ENCODE data around the gene CTCF. TPM values are rescaled to one million over a fixed set of nuclear protein-coding genes. Genes with fewer than 3 reads are reported as not detected.

CTCF gene
- total and polyA plus RNA-seq, 10 of the 15 experiments (the other 5 are each of a cell fraction or from before 2014, with no cell fraction given) = 9.1 to 55.0 (median 41.8) TPM

DNA sequence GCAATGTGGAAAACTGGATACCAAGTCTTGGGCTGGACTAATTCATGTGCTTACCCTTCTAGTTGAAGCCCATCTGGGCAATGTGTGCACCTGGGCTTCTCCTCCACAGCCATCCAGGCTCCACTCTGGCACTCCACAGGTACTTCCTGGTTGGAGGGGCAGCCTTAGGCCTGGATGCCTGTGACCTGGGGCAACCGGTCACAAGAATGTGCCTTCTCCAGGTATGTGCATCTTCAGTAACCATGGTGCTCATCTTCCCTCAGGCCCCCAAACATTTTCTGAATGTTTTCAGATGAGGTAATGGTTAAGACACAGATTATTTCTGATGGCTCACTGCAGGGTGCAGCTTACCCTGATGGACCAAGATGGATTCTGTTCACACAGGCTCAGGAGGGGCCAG is 115.4 kb downstream of the CTCF start (continued):
- no peak for TF ChIP-seq ZBTB11 (CRISPR knock-in tag; IDR thresholded peaks at IDR 0.05)

- intact Hi-C loops (cut with micrococcal nuclease; ENCODE audit: unreplicated experiment) = no loop called here
- POLR2A ChIA-PET = no interaction called here
- WGBS (ENCODE audit: insufficient coverage, insufficient replicate concordance, low lambda C conversion rate, missing lambda C conversion rate) = 94% methylated on average over 8 of the region's 12 CpGs
Observed at GRCh38 chr16:67678354-67679023, 116.2 kb downstream of the CTCF start.

More at GRCh38 chr16:67678354-67679023, 116.2 kb downstream of the CTCF start:
- Histone ChIP-seq H3K4me1 (ENCODE audit: control insufficient read depth, insufficient read depth, low read length) (no peaks in the 10 kb centered on the region), H3K4me2 (ENCODE audit: control insufficient read depth, insufficient read depth) (no peak overlapping the region), H3K4me3 (no peak overlapping the region), H4K20me1 (ENCODE audit: control insufficient read depth, insufficient read depth) (no peaks in the 10 kb centered on the region), H3K9ac (ENCODE audit: control insufficient read depth, insufficient read depth, low read length) (no peak overlapping the region), H3K36me3 (ENCODE audit: control insufficient read depth in 2 of 2, insufficient read depth in 2 of 2, low read length in 1 of 2) (peaks cover 0 to 1% of the 10 kb centered on the region in 2 experiments; a peak in 1 of 4 replicates), H3K27ac (ENCODE audit: control insufficient read depth, insufficient read depth) (no peak overlapping the region), H3K79me2 (ENCODE audit: control insufficient read depth, insufficient read depth, low read length) (no peaks in the 10 kb centered on the region), H3K9me3 (replicated peaks; ENCODE audit: control insufficient read depth, insufficient read depth, low read length) (no peaks in the 10 kb centered on the region), H3K27me3 (replicated peaks in 1 of 2; ENCODE audit: control insufficient read depth in 2 of 2, insufficient read depth in 2 of 2, low read length in 1 of 2) (no peaks in the 10 kb centered on the region), H2AFZ (ENCODE audit: control insufficient read depth, low read depth, low read length) (no peak overlapping the region)
- no TSS peak for BruUV-seq (replicated peaks)
- ATAC-seq = no peak
- DNase-seq (ENCODE audit: low read depth, low spot score) = no peak
- CTCF ChIA-PET = no interaction called here
- TF ChIP-seq TCF3 (IDR thresholded peaks at IDR 0.05; ENCODE audit: borderline replicate concordance, insufficient read depth, low read depth, low read length) = no peak
- TF ChIP-seq CBFB (IDR thresholded peaks at IDR 0.05; ENCODE audit: low read depth) = no peak
- TF ChIP-seq ZNF384 (IDR thresholded peaks at IDR 0.05; ENCODE audit: borderline replicate concordance, low read depth, low read length) = no peak
- no peak for TF ChIP-seq IRF4 (IDR thresholded peaks at IDR 0.05; ENCODE audit: low read depth, low read length)
- TF ChIP-seq POLR2A (IDR thresholded peaks at IDR 0.05; ENCODE audit: low read depth, low read length) = no peak
- TF ChIP-seq MEF2B (IDR thresholded peaks at IDR 0.05; ENCODE audit: partially characterized antibody, poor library complexity, severe bottlenecking) = no peak
- no peak for TF ChIP-seq CREM (IDR thresholded peaks at IDR 0.05; ENCODE audit: low read depth)
- TF ChIP-seq KDM1A (IDR thresholded peaks at IDR 0.05; ENCODE audit: borderline replicate concordance) = no peak
- TF ChIP-seq RCOR1 (conservative IDR thresholded peaks at IDR 0.05; ENCODE audit: low read depth, low read length) = no peak
- no peak for TF ChIP-seq PML (IDR thresholded peaks at IDR 0.05; ENCODE audit: low read length)
- TF ChIP-seq DPF2 (IDR thresholded peaks at IDR 0.05) = no peak
- no peak for TF ChIP-seq CHD4 (IDR thresholded peaks at IDR 0.05)
- no peak for TF ChIP-seq TCF7 (IDR thresholded peaks at IDR 0.05; ENCODE audit: borderline replicate concordance)
- TF ChIP-seq, protein P1, sequence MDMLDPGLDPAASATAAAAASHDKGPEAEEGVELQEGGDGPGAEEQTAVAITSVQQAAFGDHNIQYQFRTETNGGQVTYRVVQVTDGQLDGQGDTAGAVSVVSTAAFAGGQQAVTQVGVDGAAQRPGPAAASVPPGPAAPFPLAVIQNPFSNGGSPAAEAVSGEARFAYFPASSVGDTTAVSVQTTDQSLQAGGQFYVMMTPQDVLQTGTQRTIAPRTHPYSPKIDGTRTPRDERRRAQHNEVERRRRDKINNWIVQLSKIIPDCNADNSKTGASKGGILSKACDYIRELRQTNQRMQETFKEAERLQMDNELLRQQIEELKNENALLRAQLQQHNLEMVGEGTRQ (IDR thresholded peaks at IDR 0.05; ENCODE audit: borderline replicate concordance, low read depth, low read length) = no peak
- TF ChIP-seq SUPT20H (IDR thresholded peaks at IDR 0.05; ENCODE audit: borderline replicate concordance, control insufficient read depth, low read depth, low read length) = no peak
- TF ChIP-seq, protein P2, sequence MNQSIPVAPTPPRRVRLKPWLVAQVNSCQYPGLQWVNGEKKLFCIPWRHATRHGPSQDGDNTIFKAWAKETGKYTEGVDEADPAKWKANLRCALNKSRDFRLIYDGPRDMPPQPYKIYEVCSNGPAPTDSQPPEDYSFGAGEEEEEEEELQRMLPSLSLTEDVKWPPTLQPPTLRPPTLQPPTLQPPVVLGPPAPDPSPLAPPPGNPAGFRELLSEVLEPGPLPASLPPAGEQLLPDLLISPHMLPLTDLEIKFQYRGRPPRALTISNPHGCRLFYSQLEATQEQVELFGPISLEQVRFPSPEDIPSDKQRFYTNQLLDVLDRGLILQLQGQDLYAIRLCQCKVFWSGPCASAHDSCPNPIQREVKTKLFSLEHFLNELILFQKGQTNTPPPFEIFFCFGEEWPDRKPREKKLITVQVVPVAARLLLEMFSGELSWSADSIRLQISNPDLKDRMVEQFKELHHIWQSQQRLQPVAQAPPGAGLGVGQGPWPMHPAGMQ (IDR thresholded peaks at IDR 0.05; ENCODE audit: borderline replicate concordance) = no peak
- RAD21 ChIA-PET (ENCODE audit: unreplicated experiment) = no interaction called here
- in situ Hi-C loops (cut with MboI) = loop anchor here (5.0 kb wide), 1 partner anchor 249 kb away; no protein-coding TSS in a partner anchor
- SMC1A ChIA-PET (ENCODE audit: uncharacterized antibody, unreplicated experiment) = no interaction called here
- FAIRE-seq = no peak
